Nasal cavity respiratory epithelium epithelial cell of viscerocranial mucosa (primary cell): ENCODE measurements around the gene IFT81. TPM values are rescaled to one million over a fixed set of nuclear protein-coding genes. Genes with fewer than 3 reads are reported as not detected.

Source experiments
- total RNA-seq: library from RNA; depleted of rRNA; stranded (reverse); fragments of >200 nt; gene quantifications from 2 replicates; pipeline ENCODE4 v1.2.3, GENCODE V29; 2014

Gene IFT81
- total RNA-seq, result 6.2 and 15.1 TPM in 2 replicates

GRCh38 chr12:110124269-110124995 lies at the start of gene IFT81:
IFT81 (plus strand) TSS chr12:110124357; CDS start chr12:110127381, 3,024 bp downstream.

Other genes with a start within 250 kb of the IFT81 start
- 95.5 and 174 TPM in 2 replicates for gene GLTP, start 243.8 kb upstream of the IFT81 start, total RNA-seq
- 10.9 and 17.7 TPM in 2 replicates for gene TCHP, start 224.1 kb upstream of the IFT81 start, total RNA-seq
- gene GIT2, start 128.0 kb upstream of the IFT81 start, total RNA-seq, result 21.9 and 37.4 TPM in 2 replicates
- gene ANKRD13A, start 124.9 kb upstream of the IFT81 start, total RNA-seq, result 37.8 and 45.8 TPM in 2 replicates
- gene C12orf76, start 75.8 kb upstream of the IFT81 start, total RNA-seq, result 21.9 and 28.8 TPM in 2 replicates
- gene ATP2A2, start 156.9 kb downstream of the IFT81 start, total RNA-seq, result 234 and 432 TPM in 2 replicates